HFFc6 (cell line): ENCODE measurements around the gene MYH2. TPM values are rescaled to one million over a fixed set of nuclear protein-coding genes. Genes with fewer than 3 reads are reported as not detected.
"Not testable (repeated sequence)": the region's sequence is repeated elsewhere in the genome, so short reads cannot be mapped to it uniquely, and the experiment has no call there.

Source experiments
- DNase-seq: peaks from one replicate; pipeline ENCODE4 v3.0.0-alpha.2; 2018
- H3K27ac Mint-ChIP-seq: 2 replicates; pipeline ENCODE4 v1.8.0; 2020; ENCODE audit warnings: mild to moderate bottlenecking, mixed read lengths
- H3K27me3 Mint-ChIP-seq: 2 replicates; pipeline ENCODE4 v1.8.0; 2021; ENCODE audit warnings: mild to moderate bottlenecking, moderate library complexity, mixed read lengths; ENCODE audit not compliant: insufficient read depth
- H3K36me3 Mint-ChIP-seq: 2 replicates; pipeline ENCODE4 v1.8.0; 2021; ENCODE audit warnings: low read depth, mixed read lengths
- H3K4me1 Mint-ChIP-seq: 2 replicates; pipeline ENCODE4 v1.8.0; 2020; ENCODE audit warnings: low read depth, mixed read lengths
- H3K4me3 Mint-ChIP-seq: 2 replicates; pipeline ENCODE4 v1.8.0; 2020; ENCODE audit warnings: mild to moderate bottlenecking, moderate library complexity, mixed read lengths
- H3K9me3 Mint-ChIP-seq: 2 replicates; pipeline ENCODE4 v1.8.0; 2020; ENCODE audit warnings: mild to moderate bottlenecking, mixed read lengths
- total RNA-seq, 6 experiments: library from RNA; stranded (reverse); fragmentation: NEBNext Ultra II Directional; extraction: Animal tissue kit (Norgen Biotek cat#: 25700); gene quantifications; 2 replicates in 1 of 6; 3 replicates in 5 of 6; pipeline ENCODE4 v1.2.3, GENCODE V29; 2021
- TF ChIP-seq, protein P1 (sequence below): fragments of 200-600 bp; sonication (generic); IDR thresholded peaks from 2 replicates; pipeline ENCODE4 v1.5.0; 2021; ENCODE audit warnings: antibody characterized with exemption, mild to moderate bottlenecking

Gene MYH2
- total RNA-seq, 6 experiments from 2014 or later, result 0.14 TPM; not detected in 5

DNA sequence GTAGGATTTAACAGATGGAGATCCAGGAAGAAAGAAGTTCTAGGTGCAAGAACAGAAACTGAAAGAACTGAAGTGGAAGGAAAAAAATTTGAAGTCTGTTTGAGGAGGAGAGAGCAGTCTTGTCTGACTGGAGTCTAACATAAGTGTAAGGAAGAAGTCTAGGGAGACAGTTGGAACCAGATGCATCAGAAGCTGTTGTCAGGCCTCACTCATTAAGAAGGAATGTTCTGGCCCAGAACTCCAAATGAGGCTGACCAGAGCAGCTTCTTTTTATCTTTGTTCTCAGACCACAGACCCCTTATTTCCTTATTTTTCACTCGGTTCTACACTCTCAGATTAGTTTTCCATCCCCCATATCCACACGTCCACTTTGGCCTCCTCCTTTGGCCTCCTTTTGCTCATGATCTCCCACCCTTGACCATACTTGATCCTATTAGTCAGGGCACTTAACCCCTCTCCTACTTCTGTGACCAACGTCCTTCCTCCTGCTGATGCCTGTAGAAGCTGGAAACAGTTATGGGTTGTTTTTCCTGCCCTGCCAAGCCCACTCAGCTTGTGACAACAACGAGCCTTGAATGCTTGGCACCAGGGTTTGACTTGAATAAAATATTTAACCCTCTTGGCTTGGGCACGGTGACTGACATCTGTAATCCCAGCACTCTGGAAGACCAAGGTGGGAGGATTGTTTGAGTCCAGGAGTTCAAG, 7.0 kb upstream of the MYH2 start:
- peak overlapping the region; percentile 17; the same call in 1 of the 2 replicates for H3K27ac Mint-ChIP-seq
- no peak for DNase-seq
- H3K9me3 Mint-ChIP-seq, result peaks cover 5% of the 10 kb centered on the region; the same call in 1 of the 2 replicates
- H3K4me1 Mint-ChIP-seq, result no peaks in the 10 kb centered on the region; the same call in 1 of the 2 replicates
- TF ChIP-seq, protein P1, sequence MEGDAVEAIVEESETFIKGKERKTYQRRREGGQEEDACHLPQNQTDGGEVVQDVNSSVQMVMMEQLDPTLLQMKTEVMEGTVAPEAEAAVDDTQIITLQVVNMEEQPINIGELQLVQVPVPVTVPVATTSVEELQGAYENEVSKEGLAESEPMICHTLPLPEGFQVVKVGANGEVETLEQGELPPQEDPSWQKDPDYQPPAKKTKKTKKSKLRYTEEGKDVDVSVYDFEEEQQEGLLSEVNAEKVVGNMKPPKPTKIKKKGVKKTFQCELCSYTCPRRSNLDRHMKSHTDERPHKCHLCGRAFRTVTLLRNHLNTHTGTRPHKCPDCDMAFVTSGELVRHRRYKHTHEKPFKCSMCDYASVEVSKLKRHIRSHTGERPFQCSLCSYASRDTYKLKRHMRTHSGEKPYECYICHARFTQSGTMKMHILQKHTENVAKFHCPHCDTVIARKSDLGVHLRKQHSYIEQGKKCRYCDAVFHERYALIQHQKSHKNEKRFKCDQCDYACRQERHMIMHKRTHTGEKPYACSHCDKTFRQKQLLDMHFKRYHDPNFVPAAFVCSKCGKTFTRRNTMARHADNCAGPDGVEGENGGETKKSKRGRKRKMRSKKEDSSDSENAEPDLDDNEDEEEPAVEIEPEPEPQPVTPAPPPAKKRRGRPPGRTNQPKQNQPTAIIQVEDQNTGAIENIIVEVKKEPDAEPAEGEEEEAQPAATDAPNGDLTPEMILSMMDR, result no peak
- no peak overlapping the region for H3K4me3 Mint-ChIP-seq
- H3K27me3 Mint-ChIP-seq, result no peaks in the 10 kb centered on the region
- no peaks in the 10 kb centered on the region for H3K36me3 Mint-ChIP-seq

DNA sequence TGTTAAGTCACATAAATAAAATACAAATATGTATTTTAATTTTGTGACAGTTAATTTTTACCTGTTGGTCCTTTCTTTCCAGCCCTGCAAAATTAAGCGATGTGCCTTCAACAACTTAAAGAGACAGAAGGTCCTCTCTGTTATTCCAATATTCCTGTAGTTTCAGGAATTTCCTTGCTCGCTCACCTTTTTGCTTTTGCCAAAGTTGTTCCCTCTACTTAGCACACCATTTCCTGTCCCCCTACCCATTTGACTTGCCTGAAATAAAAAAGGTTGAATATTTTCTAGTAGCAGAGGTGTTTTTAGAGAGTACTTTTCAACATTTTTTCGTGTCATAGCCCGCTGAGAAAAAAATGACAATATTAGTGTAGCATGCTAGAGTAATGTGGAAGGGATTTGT, 556 bp upstream of the MYH2 start:
- TF ChIP-seq, protein P1, result no peak
- Mint-ChIP-seq H3K9me3 (peaks cover 9% of the 10 kb centered on the region; the same call in 1 of the 2 replicates), H3K27ac (no peak overlapping the region), H3K27me3 (no peaks in the 10 kb centered on the region), H3K4me1 (no peaks in the 10 kb centered on the region), H3K4me3 (no peak overlapping the region), H3K36me3 (no peaks in the 10 kb centered on the region; the same call in 1 of the 2 replicates)
- no peak for DNase-seq

DNA sequence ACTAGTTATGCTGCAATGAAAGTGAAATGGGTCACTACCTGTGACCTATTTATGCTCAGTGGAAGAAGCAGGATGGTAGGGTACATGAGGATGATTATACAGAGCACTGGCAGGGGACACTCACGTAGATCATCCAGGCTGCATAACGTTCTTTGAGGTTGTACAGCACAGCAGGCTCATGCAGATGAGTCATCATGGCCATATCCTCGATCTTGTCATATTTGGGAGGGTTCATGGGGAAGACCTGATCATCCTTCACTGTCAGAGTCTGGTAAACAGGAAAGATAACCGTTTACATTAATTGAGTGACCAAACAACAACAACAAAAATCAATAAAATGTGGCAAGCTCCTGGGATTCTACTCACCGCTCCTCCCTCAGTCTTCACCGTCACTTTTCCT, 2.1 kb downstream of the MYH2 start:
- no peaks in the 10 kb centered on the region for H3K4me1 Mint-ChIP-seq
- no peak for DNase-seq
- H3K4me3 Mint-ChIP-seq, result no peak overlapping the region
- H3K36me3 Mint-ChIP-seq, result no peaks in the 10 kb centered on the region; the same call in 1 of the 2 replicates
- H3K9me3 Mint-ChIP-seq, result peaks cover 4% of the 10 kb centered on the region
- TF ChIP-seq, protein P1, result no peak
- no peaks in the 10 kb centered on the region for H3K27me3 Mint-ChIP-seq
- H3K27ac Mint-ChIP-seq, result no peak overlapping the region

DNA sequence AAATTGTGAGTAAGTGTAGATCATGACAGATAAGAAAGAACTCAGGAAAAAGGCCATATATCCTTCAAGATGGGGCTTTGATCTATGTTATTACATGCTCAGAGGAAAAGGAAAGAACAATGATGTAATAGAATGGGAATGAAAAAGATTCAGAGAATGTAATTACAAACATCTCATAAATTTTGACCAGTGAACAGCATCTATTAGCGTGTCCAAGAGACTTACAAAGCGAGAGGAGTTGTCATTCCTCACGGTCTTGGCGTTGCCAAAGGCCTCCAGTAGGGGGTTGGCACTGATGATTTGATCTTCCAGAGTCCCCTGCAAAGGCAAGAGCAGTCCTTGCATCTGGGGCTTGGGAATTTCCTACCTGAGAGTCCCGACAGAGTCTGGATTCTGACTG, 6.0 kb downstream of the MYH2 start:
- not testable (repeated sequence) for H3K36me3 Mint-ChIP-seq, H3K27ac Mint-ChIP-seq, H3K4me1 Mint-ChIP-seq, H3K4me3 Mint-ChIP-seq, H3K27me3 Mint-ChIP-seq
- H3K9me3 Mint-ChIP-seq, result peaks cover 29% of the 10 kb centered on the region
- peak; percentile 43 for DNase-seq

DNA sequence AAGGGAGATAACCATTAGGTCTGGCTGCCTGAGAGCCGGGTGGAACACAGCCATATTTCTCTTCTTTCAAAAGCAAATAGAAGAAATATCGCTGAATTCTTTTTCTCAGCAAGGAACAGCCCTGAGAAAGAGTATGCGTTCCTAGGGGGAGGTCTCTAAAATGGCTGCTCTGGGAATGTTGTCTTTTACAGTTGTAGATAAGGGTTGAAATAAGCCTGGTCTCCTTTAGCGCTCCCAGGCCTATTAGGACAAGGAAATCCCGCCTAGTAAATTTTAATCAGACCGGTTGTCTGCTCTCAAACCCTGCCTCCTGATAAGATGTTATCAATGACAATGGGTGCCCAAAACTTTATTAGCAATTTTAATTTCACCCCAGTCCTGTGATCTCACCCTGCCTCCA, 8.3 kb downstream of the MYH2 start:
- not testable (repeated sequence) for DNase-seq, H3K27me3 Mint-ChIP-seq, H3K4me3 Mint-ChIP-seq, H3K36me3 Mint-ChIP-seq, H3K4me1 Mint-ChIP-seq, H3K27ac Mint-ChIP-seq
- peaks cover 29% of the 10 kb centered on the region for H3K9me3 Mint-ChIP-seq

DNA sequence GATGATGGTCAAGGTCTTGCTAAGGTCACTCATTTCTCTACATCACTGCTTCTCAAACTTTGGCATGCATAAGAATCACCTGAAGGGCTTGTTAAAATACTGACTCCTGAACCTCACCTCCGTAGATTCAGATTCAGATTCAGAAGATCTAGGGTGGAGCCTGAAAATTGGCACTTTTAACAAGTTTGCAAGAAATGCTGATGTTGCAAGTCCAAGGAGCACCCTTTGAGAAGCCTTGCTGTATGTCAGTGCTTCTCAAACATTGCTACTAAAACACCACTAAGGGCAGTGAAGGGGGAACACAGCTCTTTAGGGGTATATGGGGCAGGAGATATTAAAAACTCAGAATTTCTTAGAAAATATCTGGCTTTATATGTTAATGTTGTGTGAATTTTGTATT, 17.4 kb downstream of the MYH2 start:
- no peak for DNase-seq
- Mint-ChIP-seq H3K36me3 (no peaks in the 10 kb centered on the region), H3K27ac (no peak overlapping the region), H3K27me3 (no peaks in the 10 kb centered on the region; the same call in 1 of the 2 replicates), H3K9me3 (peaks cover 18% of the 10 kb centered on the region), H3K4me1 (no peaks in the 10 kb centered on the region), H3K4me3 (no peak overlapping the region)
- TF ChIP-seq, protein P1, result no peak
